GM13976 (cell line): ENCODE measurements around the gene PIK3C2G.
"Not testable (repeated sequence)": the region's sequence is repeated elsewhere in the genome, so short reads cannot be mapped to it uniquely, and the experiment has no call there.

Experiments
- DNase-seq: peaks from one replicate; pipeline ENCODE4 v3.0.0; 2012; ENCODE audit warnings: low spot score
- CTCF ChIP-seq: IDR thresholded peaks from 2 replicates; pipeline ENCODE4 v1.5.1; 2012; ENCODE audit warnings: borderline replicate concordance, mild to moderate bottlenecking; ENCODE audit not compliant: insufficient read depth; ENCODE audit errors: extremely low read depth, missing control alignments, control extremely low read depth
- in situ Hi-C: fragments of 300-500 bp; cut with MboI; formaldehyde crosslinking; loops from one replicate; pipeline ENCODE4 v1.12.0; 2022; ENCODE audit warnings: low sequenced_read_pairs, mixed read lengths, inconsistent platforms; ENCODE audit not compliant: unreplicated experiment

PIK3C2G gene

GRCh38 chr12:18242380-18243089, 18.8 kb upstream of the PIK3C2G start:
- in situ Hi-C loops, result no loop called here
- TF ChIP-seq CTCF, result no peak

GRCh38 chr12:18243238-18243637, 18.1 kb upstream of the PIK3C2G start:
- in situ Hi-C loops, result no loop called here
- no peak for TF ChIP-seq CTCF
- DNase-seq, result no peak

More at GRCh38 chr12:18242380-18243089, 18.8 kb upstream of the PIK3C2G start:
- DNase-seq, result no peak

GRCh38 chr12:18246066-18246465, 15.3 kb upstream of the PIK3C2G start:
- no peak for DNase-seq
- in situ Hi-C loops, result no loop called here

GRCh38 chr12:18250313-18250916, 10.9 kb upstream of the PIK3C2G start:
- in situ Hi-C loops, result no loop called here
- DNase-seq, result peak; percentile 48
- TF ChIP-seq CTCF, result peak; percentile 27

More at GRCh38 chr12:18246066-18246465, 15.3 kb upstream of the PIK3C2G start:
- TF ChIP-seq CTCF, result no peak

GRCh38 chr12:18254081-18254480, 7.2 kb upstream of the PIK3C2G start:
- in situ Hi-C loops, result no loop called here
- no peak for DNase-seq
- TF ChIP-seq CTCF, result no peak

- in situ Hi-C loops, DNase-seq: not testable (repeated sequence)
Observed at GRCh38 chr12:18255004-18255403, 6.3 kb upstream of the PIK3C2G start.

- no peak for TF ChIP-seq CTCF
- in situ Hi-C loops, result no loop called here
Observed at GRCh38 chr12:18257251-18257650, 4.1 kb upstream of the PIK3C2G start.

More at GRCh38 chr12:18257251-18257650, 4.1 kb upstream of the PIK3C2G start:
- no peak for DNase-seq
